Measurements from ENCODE around the gene LRRK1. TPM values are rescaled to one million over a fixed set of nuclear protein-coding genes. Genes with fewer than 3 reads are reported as not detected.
A peak's percentile ranks its signal among the peaks of the same experiment; 100 is the strongest.

The LRRK1 gene
- total RNA-seq, 1 experiment from 2014 or later, result 7.6 TPM

DNA sequence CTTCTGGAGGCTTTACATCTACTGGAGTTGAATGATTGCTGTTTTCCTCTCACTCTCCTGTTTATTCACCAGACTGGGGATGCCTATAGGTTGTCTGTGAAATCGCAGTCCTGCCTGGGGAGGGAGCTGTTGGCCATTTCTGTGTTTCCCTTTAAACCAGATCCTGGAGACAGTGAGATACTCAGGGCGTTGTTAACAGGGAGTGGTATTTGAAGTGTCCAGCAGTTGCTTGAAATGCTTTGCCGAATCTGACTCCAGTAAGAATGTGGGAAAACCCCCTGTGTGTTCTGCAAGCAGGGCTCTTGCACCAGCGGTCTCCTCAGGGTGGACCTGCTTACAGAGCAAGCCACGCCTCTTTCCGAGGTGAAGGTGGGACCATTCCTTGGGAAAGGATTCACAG lies 4.3 kb upstream of the LRRK1 start:
- peaks cover 25% of the 10 kb centered on the region for H3K4me1 Mint-ChIP-seq
- ChIA-PET POLR2A (interaction anchor here (1.0 to 1.5 kb wide), 2 partner anchors 9 to 26 kb away, joined by 3 to 4 read pairs; no protein-coding TSS in a partner anchor), CTCF (interaction anchor here (0.6 to 10.6 kb wide), 16 partner anchors 8 to 340 kb away, joined by 3 to 253 read pairs (median 4); no protein-coding TSS in a partner anchor)
- H3K9me3 Mint-ChIP-seq, result peaks cover 15% of the 10 kb centered on the region
- peak overlapping the region; percentile 41 for H3K4me3 Mint-ChIP-seq
- H3K27ac Mint-ChIP-seq, result no peak overlapping the region
- DNase-seq (ENCODE audit: low spot score) (no peak), ATAC-seq (peak; percentile 40)
- TF ChIP-seq, protein P1, sequence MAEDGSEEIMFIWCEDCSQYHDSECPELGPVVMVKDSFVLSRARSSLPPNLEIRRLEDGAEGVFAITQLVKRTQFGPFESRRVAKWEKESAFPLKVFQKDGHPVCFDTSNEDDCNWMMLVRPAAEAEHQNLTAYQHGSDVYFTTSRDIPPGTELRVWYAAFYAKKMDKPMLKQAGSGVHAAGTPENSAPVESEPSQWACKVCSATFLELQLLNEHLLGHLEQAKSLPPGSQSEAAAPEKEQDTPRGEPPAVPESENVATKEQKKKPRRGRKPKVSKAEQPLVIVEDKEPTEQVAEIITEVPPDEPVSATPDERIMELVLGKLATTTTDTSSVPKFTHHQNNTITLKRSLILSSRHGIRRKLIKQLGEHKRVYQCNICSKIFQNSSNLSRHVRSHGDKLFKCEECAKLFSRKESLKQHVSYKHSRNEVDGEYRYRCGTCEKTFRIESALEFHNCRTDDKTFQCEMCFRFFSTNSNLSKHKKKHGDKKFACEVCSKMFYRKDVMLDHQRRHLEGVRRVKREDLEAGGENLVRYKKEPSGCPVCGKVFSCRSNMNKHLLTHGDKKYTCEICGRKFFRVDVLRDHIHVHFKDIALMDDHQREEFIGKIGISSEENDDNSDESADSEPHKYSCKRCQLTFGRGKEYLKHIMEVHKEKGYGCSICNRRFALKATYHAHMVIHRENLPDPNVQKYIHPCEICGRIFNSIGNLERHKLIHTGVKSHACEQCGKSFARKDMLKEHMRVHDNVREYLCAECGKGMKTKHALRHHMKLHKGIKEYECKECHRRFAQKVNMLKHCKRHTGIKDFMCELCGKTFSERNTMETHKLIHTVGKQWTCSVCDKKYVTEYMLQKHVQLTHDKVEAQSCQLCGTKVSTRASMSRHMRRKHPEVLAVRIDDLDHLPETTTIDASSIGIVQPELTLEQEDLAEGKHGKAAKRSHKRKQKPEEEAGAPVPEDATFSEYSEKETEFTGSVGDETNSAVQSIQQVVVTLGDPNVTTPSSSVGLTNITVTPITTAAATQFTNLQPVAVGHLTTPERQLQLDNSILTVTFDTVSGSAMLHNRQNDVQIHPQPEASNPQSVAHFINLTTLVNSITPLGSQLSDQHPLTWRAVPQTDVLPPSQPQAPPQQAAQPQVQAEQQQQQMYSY (CRISPR knock-in tag; IDR thresholded peaks at IDR 0.05), result no peak
- TF ChIP-seq, protein P2, sequence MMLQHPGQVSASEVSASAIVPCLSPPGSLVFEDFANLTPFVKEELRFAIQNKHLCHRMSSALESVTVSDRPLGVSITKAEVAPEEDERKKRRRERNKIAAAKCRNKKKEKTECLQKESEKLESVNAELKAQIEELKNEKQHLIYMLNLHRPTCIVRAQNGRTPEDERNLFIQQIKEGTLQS (CRISPR knock-in tag; conservative IDR thresholded peaks at IDR 0.05), result no peak
- TF ChIP-seq FOXK1 (CRISPR knock-in tag; IDR thresholded peaks at IDR 0.05) (no peak), KAT7 (CRISPR knock-in tag; IDR thresholded peaks at IDR 0.05; ENCODE audit: borderline replicate concordance) (no peak), CBFB (CRISPR knock-in tag; IDR thresholded peaks at IDR 0.05; ENCODE audit: low read depth) (no peak), NR2C2 (CRISPR knock-in tag; IDR thresholded peaks at IDR 0.05) (no peak), SMAD4 (CRISPR knock-in tag; IDR thresholded peaks at IDR 0.05) (no peak)
- TF ChIP-seq, protein P3, sequence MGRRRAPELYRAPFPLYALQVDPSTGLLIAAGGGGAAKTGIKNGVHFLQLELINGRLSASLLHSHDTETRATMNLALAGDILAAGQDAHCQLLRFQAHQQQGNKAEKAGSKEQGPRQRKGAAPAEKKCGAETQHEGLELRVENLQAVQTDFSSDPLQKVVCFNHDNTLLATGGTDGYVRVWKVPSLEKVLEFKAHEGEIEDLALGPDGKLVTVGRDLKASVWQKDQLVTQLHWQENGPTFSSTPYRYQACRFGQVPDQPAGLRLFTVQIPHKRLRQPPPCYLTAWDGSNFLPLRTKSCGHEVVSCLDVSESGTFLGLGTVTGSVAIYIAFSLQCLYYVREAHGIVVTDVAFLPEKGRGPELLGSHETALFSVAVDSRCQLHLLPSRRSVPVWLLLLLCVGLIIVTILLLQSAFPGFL (CRISPR knock-in tag; IDR thresholded peaks at IDR 0.05; ENCODE audit: borderline replicate concordance), result no peak
- TF ChIP-seq, protein P4, sequence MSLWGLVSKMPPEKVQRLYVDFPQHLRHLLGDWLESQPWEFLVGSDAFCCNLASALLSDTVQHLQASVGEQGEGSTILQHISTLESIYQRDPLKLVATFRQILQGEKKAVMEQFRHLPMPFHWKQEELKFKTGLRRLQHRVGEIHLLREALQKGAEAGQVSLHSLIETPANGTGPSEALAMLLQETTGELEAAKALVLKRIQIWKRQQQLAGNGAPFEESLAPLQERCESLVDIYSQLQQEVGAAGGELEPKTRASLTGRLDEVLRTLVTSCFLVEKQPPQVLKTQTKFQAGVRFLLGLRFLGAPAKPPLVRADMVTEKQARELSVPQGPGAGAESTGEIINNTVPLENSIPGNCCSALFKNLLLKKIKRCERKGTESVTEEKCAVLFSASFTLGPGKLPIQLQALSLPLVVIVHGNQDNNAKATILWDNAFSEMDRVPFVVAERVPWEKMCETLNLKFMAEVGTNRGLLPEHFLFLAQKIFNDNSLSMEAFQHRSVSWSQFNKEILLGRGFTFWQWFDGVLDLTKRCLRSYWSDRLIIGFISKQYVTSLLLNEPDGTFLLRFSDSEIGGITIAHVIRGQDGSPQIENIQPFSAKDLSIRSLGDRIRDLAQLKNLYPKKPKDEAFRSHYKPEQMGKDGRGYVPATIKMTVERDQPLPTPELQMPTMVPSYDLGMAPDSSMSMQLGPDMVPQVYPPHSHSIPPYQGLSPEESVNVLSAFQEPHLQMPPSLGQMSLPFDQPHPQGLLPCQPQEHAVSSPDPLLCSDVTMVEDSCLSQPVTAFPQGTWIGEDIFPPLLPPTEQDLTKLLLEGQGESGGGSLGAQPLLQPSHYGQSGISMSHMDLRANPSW (CRISPR knock-in tag; conservative IDR thresholded peaks at IDR 0.05; ENCODE audit: low read depth), result no peak
- TF ChIP-seq, protein P5, sequence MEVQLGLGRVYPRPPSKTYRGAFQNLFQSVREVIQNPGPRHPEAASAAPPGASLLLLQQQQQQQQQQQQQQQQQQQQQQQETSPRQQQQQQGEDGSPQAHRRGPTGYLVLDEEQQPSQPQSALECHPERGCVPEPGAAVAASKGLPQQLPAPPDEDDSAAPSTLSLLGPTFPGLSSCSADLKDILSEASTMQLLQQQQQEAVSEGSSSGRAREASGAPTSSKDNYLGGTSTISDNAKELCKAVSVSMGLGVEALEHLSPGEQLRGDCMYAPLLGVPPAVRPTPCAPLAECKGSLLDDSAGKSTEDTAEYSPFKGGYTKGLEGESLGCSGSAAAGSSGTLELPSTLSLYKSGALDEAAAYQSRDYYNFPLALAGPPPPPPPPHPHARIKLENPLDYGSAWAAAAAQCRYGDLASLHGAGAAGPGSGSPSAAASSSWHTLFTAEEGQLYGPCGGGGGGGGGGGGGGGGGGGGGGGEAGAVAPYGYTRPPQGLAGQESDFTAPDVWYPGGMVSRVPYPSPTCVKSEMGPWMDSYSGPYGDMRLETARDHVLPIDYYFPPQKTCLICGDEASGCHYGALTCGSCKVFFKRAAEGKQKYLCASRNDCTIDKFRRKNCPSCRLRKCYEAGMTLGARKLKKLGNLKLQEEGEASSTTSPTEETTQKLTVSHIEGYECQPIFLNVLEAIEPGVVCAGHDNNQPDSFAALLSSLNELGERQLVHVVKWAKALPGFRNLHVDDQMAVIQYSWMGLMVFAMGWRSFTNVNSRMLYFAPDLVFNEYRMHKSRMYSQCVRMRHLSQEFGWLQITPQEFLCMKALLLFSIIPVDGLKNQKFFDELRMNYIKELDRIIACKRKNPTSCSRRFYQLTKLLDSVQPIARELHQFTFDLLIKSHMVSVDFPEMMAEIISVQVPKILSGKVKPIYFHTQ (CRISPR knock-in tag; IDR thresholded peaks at IDR 0.05), result no peak
- peaks cover 25% of the 10 kb centered on the region for H3K36me3 Mint-ChIP-seq
- H3K27me3 Mint-ChIP-seq (ENCODE audit: low read depth), result peaks cover 25% of the 10 kb centered on the region

DNA sequence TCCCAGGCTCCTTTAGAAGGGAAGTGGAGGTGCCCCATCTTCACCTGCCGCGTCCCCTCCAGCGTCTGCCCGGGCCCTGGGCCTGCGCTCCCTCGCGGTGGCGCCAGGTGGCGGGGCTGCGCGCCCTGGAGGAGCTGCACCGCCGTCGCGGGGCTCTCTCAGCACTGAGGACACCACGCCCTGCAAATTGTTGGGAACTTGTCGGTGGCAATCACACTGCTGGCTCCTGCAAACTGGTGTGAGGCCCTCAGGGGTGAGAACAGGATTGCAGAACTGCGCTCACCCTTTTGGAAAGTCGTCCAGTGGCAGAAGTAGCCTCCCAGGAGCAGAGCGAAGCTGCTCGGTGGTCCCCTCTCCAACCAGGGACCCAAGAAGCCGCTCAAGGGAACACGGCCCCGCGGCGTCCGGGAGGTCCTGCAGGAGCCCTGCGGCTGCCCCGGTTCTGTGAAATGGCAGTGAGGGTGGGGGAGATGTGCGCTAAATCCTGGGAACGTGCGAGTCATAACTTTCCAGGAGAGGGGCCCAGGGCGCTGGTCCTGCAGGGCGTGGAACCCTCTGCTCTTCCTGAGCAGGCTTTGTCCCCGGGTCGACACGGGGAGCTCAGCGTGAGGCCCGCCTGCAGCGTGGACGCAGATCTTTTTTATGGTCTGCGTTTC lies 995 bp upstream of the LRRK1 start:
- DNase-seq (ENCODE audit: low spot score), result peak; percentile 88
- H3K27me3 Mint-ChIP-seq (ENCODE audit: low read depth), result peaks cover 58% of the 10 kb centered on the region
- ATAC-seq, result peak; percentile 88
- H3K4me1 Mint-ChIP-seq, result peaks cover 18% of the 10 kb centered on the region
- ChIA-PET CTCF (interaction anchor here (0.5 to 10.6 kb wide), 32 partner anchors 9 to 348 kb away, joined by 3 to 253 read pairs (median 4); partner anchors contain the start of gene ALDH1A3), POLR2A (interaction anchor here (1.8 kb wide), 1 partner anchor 90 kb away, joined by 11 read pairs; no protein-coding TSS in a partner anchor)
- H3K4me3 Mint-ChIP-seq, result peak overlapping the region; percentile 66
- peaks cover 5% of the 10 kb centered on the region for H3K9me3 Mint-ChIP-seq
- no peak overlapping the region for H3K27ac Mint-ChIP-seq
- H3K36me3 Mint-ChIP-seq, result peaks cover 12% of the 10 kb centered on the region
- TF ChIP-seq, protein P6, sequence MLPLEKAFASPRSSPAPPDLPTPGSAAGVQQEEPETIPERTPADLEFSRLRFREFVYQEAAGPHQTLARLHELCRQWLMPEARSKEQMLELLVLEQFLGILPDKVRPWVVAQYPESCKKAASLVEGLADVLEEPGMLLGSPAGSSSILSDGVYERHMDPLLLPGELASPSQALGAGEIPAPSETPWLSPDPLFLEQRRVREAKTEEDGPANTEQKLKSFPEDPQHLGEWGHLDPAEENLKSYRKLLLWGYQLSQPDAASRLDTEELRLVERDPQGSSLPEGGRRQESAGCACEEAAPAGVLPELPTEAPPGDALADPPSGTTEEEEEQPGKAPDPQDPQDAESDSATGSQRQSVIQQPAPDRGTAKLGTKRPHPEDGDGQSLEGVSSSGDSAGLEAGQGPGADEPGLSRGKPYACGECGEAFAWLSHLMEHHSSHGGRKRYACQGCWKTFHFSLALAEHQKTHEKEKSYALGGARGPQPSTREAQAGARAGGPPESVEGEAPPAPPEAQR (CRISPR knock-in tag; IDR thresholded peaks at IDR 0.05), result no peak
- TF ChIP-seq GTF2I (CRISPR knock-in tag; conservative IDR thresholded peaks at IDR 0.05) (no peak), NFATC4 (CRISPR knock-in tag; IDR thresholded peaks at IDR 0.05) (no peak), PRRX2 (CRISPR knock-in tag; IDR thresholded peaks at IDR 0.05) (0 out of 2 replicates have a peak, but pooled peaks have one; percentile 20), HMGA2 (CRISPR knock-in tag; IDR thresholded peaks at IDR 0.05) (no peak)
- TF ChIP-seq, protein P7, sequence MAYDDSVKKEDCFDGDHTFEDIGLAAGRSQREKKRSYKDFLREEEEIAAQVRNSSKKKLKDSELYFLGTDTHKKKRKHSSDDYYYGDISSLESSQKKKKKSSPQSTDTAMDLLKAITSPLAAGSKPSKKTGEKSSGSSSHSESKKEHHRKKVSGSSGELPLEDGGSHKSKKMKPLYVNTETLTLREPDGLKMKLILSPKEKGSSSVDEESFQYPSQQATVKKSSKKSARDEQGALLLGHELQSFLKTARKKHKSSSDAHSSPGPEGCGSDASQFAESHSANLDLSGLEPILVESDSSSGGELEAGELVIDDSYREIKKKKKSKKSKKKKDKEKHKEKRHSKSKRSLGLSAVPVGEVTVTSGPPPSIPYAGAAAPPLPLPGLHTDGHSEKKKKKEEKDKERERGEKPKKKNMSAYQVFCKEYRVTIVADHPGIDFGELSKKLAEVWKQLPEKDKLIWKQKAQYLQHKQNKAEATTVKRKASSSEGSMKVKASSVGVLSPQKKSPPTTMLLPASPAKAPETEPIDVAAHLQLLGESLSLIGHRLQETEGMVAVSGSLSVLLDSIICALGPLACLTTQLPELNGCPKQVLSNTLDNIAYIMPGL (CRISPR knock-in tag; IDR thresholded peaks at IDR 0.05), result peak; percentile 97
- TF ChIP-seq, protein P8, sequence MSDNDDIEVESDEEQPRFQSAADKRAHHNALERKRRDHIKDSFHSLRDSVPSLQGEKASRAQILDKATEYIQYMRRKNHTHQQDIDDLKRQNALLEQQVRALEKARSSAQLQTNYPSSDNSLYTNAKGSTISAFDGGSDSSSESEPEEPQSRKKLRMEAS (CRISPR knock-in tag; IDR thresholded peaks at IDR 0.05), result peak; percentile 79
- TF ChIP-seq, protein P9, sequence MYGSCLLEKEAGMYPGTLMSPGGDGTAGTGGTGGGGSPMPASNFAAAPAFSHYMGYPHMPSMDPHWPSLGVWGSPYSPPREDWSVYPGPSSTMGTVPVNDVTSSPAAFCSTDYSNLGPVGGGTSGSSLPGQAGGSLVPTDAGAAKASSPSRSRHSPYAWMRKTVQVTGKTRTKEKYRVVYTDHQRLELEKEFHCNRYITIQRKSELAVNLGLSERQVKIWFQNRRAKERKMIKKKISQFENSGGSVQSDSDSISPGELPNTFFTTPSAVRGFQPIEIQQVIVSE (CRISPR knock-in tag; IDR thresholded peaks at IDR 0.05; ENCODE audit: borderline replicate concordance), result no peak

All from WTC11 (cell line).